ENCODE measurements around the gene SPRED3.
"Not testable (repeated sequence)": the region's sequence is repeated elsewhere in the genome, so short reads cannot be mapped to it uniquely, and the experiment has no call there.

The SPRED3 gene

GRCh38 chr19:38427035-38427677, 38.7 kb downstream of the SPRED3 start:
- H3K9me3 ChIP-seq (ENCODE audit: control insufficient read depth in 2 of 2, low read length in 2 of 2); H3K27me3 ChIP-seq (ENCODE audit: control insufficient read depth in 2 of 2, insufficient read depth in 2 of 2, low read length in 2 of 2); H3K27ac ChIP-seq (ENCODE audit: low read depth in 2 of 2, low read length in 2 of 2); H3K4me1 ChIP-seq (ENCODE audit: control insufficient read depth in 2 of 2, insufficient read depth in 2 of 2, low read length in 2 of 2); H3K36me3 ChIP-seq (ENCODE audit: control insufficient read depth in 2 of 2, insufficient read depth in 2 of 2, low read length in 2 of 2); H3K9ac ChIP-seq (ENCODE audit: low read depth in 1 of 2, low read length in 2 of 2); H3K4me3 ChIP-seq (ENCODE audit: low read length in 2 of 2): not testable (repeated sequence)

- Histone ChIP-seq H3K4me3 (ENCODE audit: low read length in 2 of 2) (no peak overlapping the region), H3K4me1 (ENCODE audit: control insufficient read depth in 2 of 2, insufficient read depth in 2 of 2, low read length in 2 of 2) (no peaks in the 10 kb centered on the region), H3K27ac (ENCODE audit: low read depth in 2 of 2, low read length in 2 of 2) (no peak overlapping the region), H3K27me3 (ENCODE audit: control insufficient read depth in 2 of 2, insufficient read depth in 2 of 2, low read length in 2 of 2) (peaks cover 0 to 6% of the 10 kb centered on the region in 2 donors), H3K9ac (ENCODE audit: low read depth in 1 of 2, low read length in 2 of 2) (no peak overlapping the region), H3K9me3 (ENCODE audit: control insufficient read depth in 2 of 2, low read length in 2 of 2) (no peaks in the 10 kb centered on the region), H3K36me3 (ENCODE audit: control insufficient read depth in 2 of 2, insufficient read depth in 2 of 2, low read length in 2 of 2) (no peaks in the 10 kb centered on the region)
Observed at GRCh38 chr19:38429055-38429810, 40.7 kb downstream of the SPRED3 start.

GRCh38 chr19:38429811-38430156, 41.3 kb downstream of the SPRED3 start:
- no peaks in the 10 kb centered on the region for H3K9me3 ChIP-seq (ENCODE audit: control insufficient read depth in 2 of 2, low read length in 2 of 2)
- no peaks in the 10 kb centered on the region for H3K4me1 ChIP-seq (ENCODE audit: control insufficient read depth in 2 of 2, insufficient read depth in 2 of 2, low read length in 2 of 2)
- no peak overlapping the region for H3K4me3 ChIP-seq (ENCODE audit: low read length in 2 of 2)
- no peak overlapping the region for H3K9ac ChIP-seq (ENCODE audit: low read depth in 1 of 2, low read length in 2 of 2)
- H3K27me3 ChIP-seq (ENCODE audit: control insufficient read depth in 2 of 2, insufficient read depth in 2 of 2, low read length in 2 of 2) = peaks cover 4 to 8% of the 10 kb centered on the region in 2 donors
- H3K27ac ChIP-seq (ENCODE audit: low read depth in 2 of 2, low read length in 2 of 2) = no peak overlapping the region
- H3K36me3 ChIP-seq (ENCODE audit: control insufficient read depth in 2 of 2, insufficient read depth in 2 of 2, low read length in 2 of 2) = no peaks in the 10 kb centered on the region

GRCh38 chr19:38430931-38431330, 42.4 kb downstream of the SPRED3 start:
- Histone ChIP-seq H3K27ac (ENCODE audit: low read depth in 2 of 2, low read length in 2 of 2) (no peak overlapping the region), H3K9me3 (ENCODE audit: control insufficient read depth in 2 of 2, low read length in 2 of 2) (no peaks in the 10 kb centered on the region), H3K9ac (ENCODE audit: low read depth in 1 of 2, low read length in 2 of 2) (no peak overlapping the region), H3K27me3 (ENCODE audit: control insufficient read depth in 2 of 2, insufficient read depth in 2 of 2, low read length in 2 of 2) (peaks cover 6 to 10% of the 10 kb centered on the region in 2 donors), H3K4me1 (ENCODE audit: control insufficient read depth in 2 of 2, insufficient read depth in 2 of 2, low read length in 2 of 2) (no peaks in the 10 kb centered on the region), H3K36me3 (ENCODE audit: control insufficient read depth in 2 of 2, insufficient read depth in 2 of 2, low read length in 2 of 2) (no peaks in the 10 kb centered on the region), H3K4me3 (ENCODE audit: low read length in 2 of 2) (no peak overlapping the region)

GRCh38 chr19:38433268-38433733, 44.8 kb downstream of the SPRED3 start, which contains the start of gene RYR1:
TSS of gene RYR1 (plus strand) at chr19:38433691. CDS start at chr19:38433830, 139 bp downstream.
- peaks cover 6 to 10% of the 10 kb centered on the region in 2 donors for H3K27me3 ChIP-seq (ENCODE audit: control insufficient read depth in 2 of 2, insufficient read depth in 2 of 2, low read length in 2 of 2)
- no peak within 1 kb of the TSS for H3K27ac ChIP-seq (ENCODE audit: low read depth in 2 of 2, low read length in 2 of 2)
- H3K4me3 ChIP-seq (ENCODE audit: low read length in 2 of 2) = peak within 1 kb of the TSS in 1 of 2 donors; percentile 20
- no peaks in the 10 kb centered on the region for H3K36me3 ChIP-seq (ENCODE audit: control insufficient read depth in 2 of 2, insufficient read depth in 2 of 2, low read length in 2 of 2)
- no peaks in the 10 kb centered on the region for H3K9me3 ChIP-seq (ENCODE audit: control insufficient read depth in 2 of 2, low read length in 2 of 2)
- H3K9ac ChIP-seq (ENCODE audit: low read depth in 1 of 2, low read length in 2 of 2) = no peak within 1 kb of the TSS
- H3K4me1 ChIP-seq (ENCODE audit: control insufficient read depth in 2 of 2, insufficient read depth in 2 of 2, low read length in 2 of 2) = no peaks in the 10 kb centered on the region

GRCh38 chr19:38434549-38435051, 46.1 kb downstream of the SPRED3 start:
- Histone ChIP-seq H3K9me3 (ENCODE audit: control insufficient read depth in 2 of 2, low read length in 2 of 2) (no peaks in the 10 kb centered on the region), H3K4me3 (ENCODE audit: low read length in 2 of 2) (peak overlapping the region in 1 of 2 donors; percentile 20), H3K27me3 (ENCODE audit: control insufficient read depth in 2 of 2, insufficient read depth in 2 of 2, low read length in 2 of 2) (peaks cover 6% of the 10 kb centered on the region in 2 donors), H3K9ac (ENCODE audit: low read depth in 1 of 2, low read length in 2 of 2) (no peak overlapping the region), H3K36me3 (ENCODE audit: control insufficient read depth in 2 of 2, insufficient read depth in 2 of 2, low read length in 2 of 2) (no peaks in the 10 kb centered on the region), H3K27ac (ENCODE audit: low read depth in 2 of 2, low read length in 2 of 2) (no peak overlapping the region), H3K4me1 (ENCODE audit: control insufficient read depth in 2 of 2, insufficient read depth in 2 of 2, low read length in 2 of 2) (no peaks in the 10 kb centered on the region)

- peaks cover 6% of the 10 kb centered on the region in 2 donors for H3K27me3 ChIP-seq (ENCODE audit: control insufficient read depth in 2 of 2, insufficient read depth in 2 of 2, low read length in 2 of 2)
- no peaks in the 10 kb centered on the region for H3K36me3 ChIP-seq (ENCODE audit: control insufficient read depth in 2 of 2, insufficient read depth in 2 of 2, low read length in 2 of 2)
- no peaks in the 10 kb centered on the region for H3K4me1 ChIP-seq (ENCODE audit: control insufficient read depth in 2 of 2, insufficient read depth in 2 of 2, low read length in 2 of 2)
- H3K27ac ChIP-seq (ENCODE audit: low read depth in 2 of 2, low read length in 2 of 2) = no peak overlapping the region
- H3K4me3 ChIP-seq (ENCODE audit: low read length in 2 of 2) = no peak overlapping the region
- no peaks in the 10 kb centered on the region for H3K9me3 ChIP-seq (ENCODE audit: control insufficient read depth in 2 of 2, low read length in 2 of 2)
- H3K9ac ChIP-seq (ENCODE audit: low read depth in 1 of 2, low read length in 2 of 2) = no peak overlapping the region
Observed at GRCh38 chr19:38437295-38437694, 48.8 kb downstream of the SPRED3 start.

GRCh38 chr19:38437917-38438316, 49.4 kb downstream of the SPRED3 start:
- peaks cover 6% of the 10 kb centered on the region in 2 donors for H3K27me3 ChIP-seq (ENCODE audit: control insufficient read depth in 2 of 2, insufficient read depth in 2 of 2, low read length in 2 of 2)
- no peak overlapping the region for H3K9ac ChIP-seq (ENCODE audit: low read depth in 1 of 2, low read length in 2 of 2)
- H3K27ac ChIP-seq (ENCODE audit: low read depth in 2 of 2, low read length in 2 of 2) = no peak overlapping the region
- no peaks in the 10 kb centered on the region for H3K9me3 ChIP-seq (ENCODE audit: control insufficient read depth in 2 of 2, low read length in 2 of 2)
- no peaks in the 10 kb centered on the region for H3K36me3 ChIP-seq (ENCODE audit: control insufficient read depth in 2 of 2, insufficient read depth in 2 of 2, low read length in 2 of 2)
- no peaks in the 10 kb centered on the region for H3K4me1 ChIP-seq (ENCODE audit: control insufficient read depth in 2 of 2, insufficient read depth in 2 of 2, low read length in 2 of 2)
- no peak overlapping the region for H3K4me3 ChIP-seq (ENCODE audit: low read length in 2 of 2)

- Histone ChIP-seq H3K9me3 (ENCODE audit: control insufficient read depth in 2 of 2, low read length in 2 of 2) (no peaks in the 10 kb centered on the region), H3K36me3 (ENCODE audit: control insufficient read depth in 2 of 2, insufficient read depth in 2 of 2, low read length in 2 of 2) (no peaks in the 10 kb centered on the region), H3K4me3 (ENCODE audit: low read length in 2 of 2) (no peak overlapping the region), H3K27me3 (ENCODE audit: control insufficient read depth in 2 of 2, insufficient read depth in 2 of 2, low read length in 2 of 2) (no peaks in the 10 kb centered on the region), H3K4me1 (ENCODE audit: control insufficient read depth in 2 of 2, insufficient read depth in 2 of 2, low read length in 2 of 2) (no peaks in the 10 kb centered on the region), H3K27ac (ENCODE audit: low read depth in 2 of 2, low read length in 2 of 2) (no peak overlapping the region), H3K9ac (ENCODE audit: low read depth in 1 of 2, low read length in 2 of 2) (no peak overlapping the region)
Observed at GRCh38 chr19:38440592-38440991, 52.1 kb downstream of the SPRED3 start.

GRCh38 chr19:38441657-38442348, 53.3 kb downstream of the SPRED3 start:
- Histone ChIP-seq H3K9me3 (ENCODE audit: control insufficient read depth in 2 of 2, low read length in 2 of 2) (no peaks in the 10 kb centered on the region), H3K9ac (ENCODE audit: low read depth in 1 of 2, low read length in 2 of 2) (no peak overlapping the region), H3K4me1 (ENCODE audit: control insufficient read depth in 2 of 2, insufficient read depth in 2 of 2, low read length in 2 of 2) (no peaks in the 10 kb centered on the region), H3K36me3 (ENCODE audit: control insufficient read depth in 2 of 2, insufficient read depth in 2 of 2, low read length in 2 of 2) (no peaks in the 10 kb centered on the region), H3K27me3 (ENCODE audit: control insufficient read depth in 2 of 2, insufficient read depth in 2 of 2, low read length in 2 of 2) (no peaks in the 10 kb centered on the region), H3K27ac (ENCODE audit: low read depth in 2 of 2, low read length in 2 of 2) (no peak overlapping the region), H3K4me3 (ENCODE audit: low read length in 2 of 2) (no peak overlapping the region)

All from mucosa of rectum (tissue), 2 donors.